HFF-Myc (cell line): Measurements from ENCODE around the gene GSG1.

Experiments used
- DNase-seq: peaks from one replicate; pipeline ENCODE4 v3.0.0-alpha.2; 2011; ENCODE audit warnings: low read depth; ENCODE audit errors: extremely low read depth
- H3K4me3 ChIP-seq: replicated peaks from 2 replicates; pipeline ENCODE4 v1.5.1; 2011; ENCODE audit warnings: low read depth, mild to moderate bottlenecking, control low read depth, low read length
- TF ChIP-seq, protein P1 (sequence below): IDR thresholded peaks from 2 replicates; pipeline ENCODE4 v1.5.1; 2012; ENCODE audit warnings: mild to moderate bottlenecking, low read depth, low read length, control low read depth; ENCODE audit errors: missing control alignments

GSG1 gene

DNA sequence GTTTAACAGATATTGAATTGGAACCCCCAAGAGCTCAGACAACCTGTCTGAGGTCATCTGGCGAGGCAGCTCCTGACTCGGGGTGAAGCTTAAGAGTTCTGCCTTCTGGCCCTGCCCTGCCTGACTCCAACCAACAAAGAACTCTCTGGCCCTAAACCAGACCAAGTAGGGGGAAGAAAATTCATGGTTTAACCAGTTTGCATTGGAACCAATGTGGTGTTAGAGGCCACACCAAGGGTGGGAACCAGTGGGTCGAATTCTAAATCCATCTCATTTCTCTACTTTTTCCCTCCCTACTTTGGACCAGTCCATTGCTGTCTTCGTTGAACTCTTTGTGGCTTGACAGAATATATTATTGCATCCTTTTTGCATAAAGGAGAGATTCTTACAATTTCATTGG lies 30.4 kb upstream of the GSG1 start:
- H3K4me3 ChIP-seq, result no peak overlapping the region
- TF ChIP-seq, protein P1, sequence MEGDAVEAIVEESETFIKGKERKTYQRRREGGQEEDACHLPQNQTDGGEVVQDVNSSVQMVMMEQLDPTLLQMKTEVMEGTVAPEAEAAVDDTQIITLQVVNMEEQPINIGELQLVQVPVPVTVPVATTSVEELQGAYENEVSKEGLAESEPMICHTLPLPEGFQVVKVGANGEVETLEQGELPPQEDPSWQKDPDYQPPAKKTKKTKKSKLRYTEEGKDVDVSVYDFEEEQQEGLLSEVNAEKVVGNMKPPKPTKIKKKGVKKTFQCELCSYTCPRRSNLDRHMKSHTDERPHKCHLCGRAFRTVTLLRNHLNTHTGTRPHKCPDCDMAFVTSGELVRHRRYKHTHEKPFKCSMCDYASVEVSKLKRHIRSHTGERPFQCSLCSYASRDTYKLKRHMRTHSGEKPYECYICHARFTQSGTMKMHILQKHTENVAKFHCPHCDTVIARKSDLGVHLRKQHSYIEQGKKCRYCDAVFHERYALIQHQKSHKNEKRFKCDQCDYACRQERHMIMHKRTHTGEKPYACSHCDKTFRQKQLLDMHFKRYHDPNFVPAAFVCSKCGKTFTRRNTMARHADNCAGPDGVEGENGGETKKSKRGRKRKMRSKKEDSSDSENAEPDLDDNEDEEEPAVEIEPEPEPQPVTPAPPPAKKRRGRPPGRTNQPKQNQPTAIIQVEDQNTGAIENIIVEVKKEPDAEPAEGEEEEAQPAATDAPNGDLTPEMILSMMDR, result no peak
- no peak for DNase-seq

DNA sequence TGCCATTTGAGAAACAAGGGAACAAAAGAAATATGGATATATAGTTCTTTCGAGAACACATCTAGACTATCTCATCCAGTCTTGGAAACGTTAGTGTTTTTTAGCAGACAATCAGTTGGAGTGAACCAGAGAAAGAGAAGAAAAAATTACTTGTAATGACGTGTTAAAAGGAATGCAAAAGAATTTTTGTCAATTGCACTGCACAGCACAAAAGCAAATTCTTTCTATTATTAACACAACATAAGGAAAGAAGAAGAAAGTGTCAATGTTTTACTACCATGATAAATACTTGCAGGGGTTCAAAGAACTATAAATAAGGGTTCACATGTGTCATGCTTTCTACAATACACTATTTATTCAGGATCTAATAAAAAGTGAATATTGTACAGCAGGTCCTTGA lies 27.5 kb upstream of the GSG1 start:
- H3K4me3 ChIP-seq, result no peak overlapping the region
- DNase-seq, result no peak
- TF ChIP-seq, protein P1, result no peak

DNA sequence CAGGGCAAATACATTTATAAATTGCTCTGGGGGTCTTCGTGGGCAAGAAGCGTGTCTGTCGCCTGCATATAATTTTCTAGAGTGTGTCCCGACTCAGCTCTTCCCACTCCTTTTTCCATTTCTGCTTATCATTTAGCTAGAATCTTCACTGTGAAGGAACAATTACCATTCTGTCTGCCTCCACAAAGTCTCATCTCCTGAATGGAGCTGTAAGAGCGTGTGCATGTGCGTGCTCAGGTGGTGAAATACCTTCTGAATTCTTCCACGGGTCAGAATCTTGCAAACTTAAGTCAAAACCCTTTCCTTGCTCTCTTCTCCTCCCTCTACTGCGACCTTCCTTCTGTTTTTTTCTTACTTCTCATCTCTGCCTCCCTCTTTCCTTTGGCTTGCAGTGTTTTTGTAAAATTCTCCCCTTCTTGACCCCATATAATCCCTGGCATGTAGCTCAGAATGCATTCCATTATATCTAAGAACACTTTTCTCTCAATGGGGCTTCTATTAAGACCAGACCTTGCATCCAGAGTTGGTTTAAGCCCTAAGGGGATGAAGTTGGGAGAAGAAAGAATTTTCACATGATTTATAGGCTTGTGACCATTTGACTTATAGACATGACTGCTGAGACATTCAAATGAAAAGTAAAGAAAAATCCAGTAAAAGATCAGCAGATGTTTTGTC lies 25.0 kb upstream of the GSG1 start:
- H3K4me3 ChIP-seq, result no peak overlapping the region
- DNase-seq, result peak; percentile 31
- TF ChIP-seq, protein P1, result no peak

DNA sequence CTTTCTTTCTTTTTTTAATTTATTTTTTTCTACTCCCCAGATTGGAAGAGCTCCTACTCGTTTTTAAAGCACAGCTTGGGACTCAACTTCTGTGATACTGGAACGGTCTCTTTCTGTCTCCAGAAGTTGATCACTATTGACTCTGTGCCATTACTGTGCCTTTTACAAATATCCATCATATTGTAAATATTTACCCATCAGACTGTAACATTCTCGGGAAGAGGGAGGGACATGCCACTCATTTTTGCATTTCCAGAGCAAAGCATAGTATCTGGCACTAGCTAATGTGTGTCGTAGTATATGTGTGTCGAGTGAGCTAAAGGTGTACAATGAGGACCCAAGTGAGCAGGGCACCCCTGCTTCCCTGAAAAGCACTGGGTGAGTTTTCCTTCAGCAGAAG lies 24.0 kb upstream of the GSG1 start:
- DNase-seq, result no peak
- TF ChIP-seq, protein P1, result no peak
- no peak overlapping the region for H3K4me3 ChIP-seq

DNA sequence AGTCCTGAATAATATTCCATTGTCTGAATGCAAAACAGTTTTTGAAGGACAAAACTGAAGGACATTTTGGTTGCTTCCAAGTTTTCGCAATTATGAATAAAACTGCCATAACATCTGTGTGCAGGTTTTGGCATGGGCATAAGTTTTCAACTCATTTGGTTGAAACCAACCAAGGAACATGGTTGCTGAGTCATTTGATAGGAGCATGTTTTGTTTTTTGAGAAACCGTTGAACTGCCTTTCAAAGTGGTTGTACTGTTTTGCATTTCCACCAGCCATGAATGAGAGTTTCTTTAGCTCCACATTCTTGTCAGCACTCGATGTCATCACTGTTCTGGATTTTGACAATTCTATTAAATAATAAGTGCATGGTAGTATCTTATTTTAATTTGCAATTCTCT lies 23.0 kb upstream of the GSG1 start:
- no peak overlapping the region for H3K4me3 ChIP-seq
- TF ChIP-seq, protein P1, result no peak
- DNase-seq, result no peak

DNA sequence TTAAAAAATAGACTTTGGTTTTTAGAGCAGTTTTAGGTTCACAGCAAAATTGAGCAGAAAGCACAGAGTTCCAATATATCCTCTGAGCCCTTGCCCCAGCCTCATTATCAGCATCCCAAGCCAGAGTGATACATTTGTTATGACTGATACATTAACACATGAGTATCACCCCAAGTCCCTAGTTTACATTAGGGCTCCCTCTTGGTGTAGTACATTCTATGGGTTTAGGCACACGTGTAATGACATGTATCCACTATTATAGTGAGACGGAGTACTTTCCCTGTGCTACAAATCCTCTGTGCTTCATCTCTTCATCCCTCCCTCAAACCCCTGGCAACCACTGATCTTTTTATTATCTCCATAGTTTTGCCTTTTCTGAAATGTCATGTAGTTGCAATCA lies 22.5 kb upstream of the GSG1 start:
- no peak for DNase-seq
- TF ChIP-seq, protein P1, result no peak
- H3K4me3 ChIP-seq, result no peak overlapping the region

DNA sequence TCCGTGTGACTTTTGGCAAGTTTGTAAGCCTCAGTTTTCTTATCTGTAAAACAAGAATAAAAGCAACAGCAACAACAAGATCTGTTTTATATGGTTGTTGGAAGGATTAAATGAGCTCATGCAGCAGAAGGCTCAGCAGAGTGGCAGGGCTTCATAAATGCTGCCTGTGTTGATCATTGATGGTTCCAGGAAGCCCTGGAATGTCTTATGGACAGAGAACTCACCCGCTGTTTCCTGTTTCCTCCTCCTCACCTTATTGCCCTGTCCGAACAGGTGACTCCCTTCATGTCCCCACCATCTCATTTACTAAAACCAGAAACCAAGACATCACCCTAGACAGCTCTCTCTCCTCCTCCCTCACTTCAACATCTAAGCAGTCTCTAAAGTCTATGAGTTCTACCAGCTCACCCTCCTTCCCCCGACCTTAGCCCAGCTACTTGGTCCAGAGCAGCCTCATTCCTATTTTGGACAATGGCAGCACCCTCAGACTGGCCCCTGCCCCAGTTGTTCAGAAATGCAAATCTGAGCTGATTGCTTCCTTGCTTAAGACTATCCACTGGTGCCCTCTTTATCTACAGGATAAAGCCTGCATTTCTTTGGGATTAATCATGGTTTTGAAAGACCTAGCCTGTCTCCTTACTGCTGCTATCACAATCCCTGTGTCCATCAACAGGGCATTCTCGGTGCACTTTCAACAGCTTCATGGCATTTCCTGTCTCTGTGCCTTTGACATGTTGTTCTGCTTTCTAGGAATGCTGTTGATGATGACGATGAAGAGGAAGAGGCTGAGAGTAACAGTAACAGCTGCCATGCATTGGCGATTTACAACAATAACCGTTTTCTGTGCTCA lies 21.4 kb upstream of the GSG1 start:
- H3K4me3 ChIP-seq, result no peak overlapping the region
- TF ChIP-seq, protein P1, result no peak
- DNase-seq, result no peak
